GM12878 (cell line): ENCODE measurements around the gene RPL18. TPM values are rescaled to one million over a fixed set of nuclear protein-coding genes. Genes with fewer than 3 reads are reported as not detected.

ENCODE experiments used
- BMI1 ChIP-seq: fragments of 450-650 bp; IDR thresholded peaks from 2 replicates; pipeline ENCODE4 v1.6.1; 2016; ENCODE audit warnings: mild to moderate bottlenecking, moderate library complexity, borderline replicate concordance
- BRCA1 ChIP-seq: IDR thresholded peaks from 2 replicates; pipeline ENCODE4 v1.6.1; 2011; ENCODE audit warnings: low read depth, low read length, improper control_type of control experiment
- CHD1 ChIP-seq: IDR thresholded peaks from 2 replicates; pipeline ENCODE4 v1.6.1; 2012; ENCODE audit warnings: low read depth, low read length, improper control_type of control experiment
- HCFC1 ChIP-seq: fragments of 150-350 bp; IDR thresholded peaks from 2 replicates; pipeline ENCODE4 v1.6.1; 2014; ENCODE audit warnings: low read length
- HDGF ChIP-seq: fragments of 450-650 bp; IDR thresholded peaks from 2 replicates; pipeline ENCODE4 v1.6.1; 2016; ENCODE audit warnings: antibody characterized with exemption
- IRF4 ChIP-seq: IDR thresholded peaks from 2 replicates; pipeline ENCODE4 v1.6.1; 2011; ENCODE audit warnings: low read depth, low read length
- KDM1A ChIP-seq: fragments of 200-600 bp; sonication (generic); IDR thresholded peaks from 2 replicates; pipeline ENCODE4 v1.6.1; 2016; ENCODE audit warnings: borderline replicate concordance
- MYB ChIP-seq: fragments of 150-350 bp; IDR thresholded peaks from 2 replicates; pipeline ENCODE4 v1.6.1; 2014; ENCODE audit warnings: mild to moderate bottlenecking, low read depth, low read length, borderline replicate concordance
- NFXL1 ChIP-seq: fragments of 450-650 bp; IDR thresholded peaks from 2 replicates; pipeline ENCODE4 v1.6.1; 2017; ENCODE audit warnings: antibody characterized with exemption, mild to moderate bottlenecking, borderline replicate concordance
- NR2F1 ChIP-seq: fragments of 450-650 bp; conservative IDR thresholded peaks from 2 replicates; pipeline ENCODE4 v1.6.1; 2017; ENCODE audit warnings: mild to moderate bottlenecking
- PAX5 ChIP-seq: IDR thresholded peaks from 2 replicates; pipeline ENCODE4 v1.6.1; 2011; ENCODE audit warnings: low read depth, low read length, borderline replicate concordance
- PAX8 ChIP-seq: fragments of 450-650 bp; IDR thresholded peaks from 2 replicates; pipeline ENCODE4 v1.6.1; 2017; ENCODE audit warnings: mild to moderate bottlenecking, moderate library complexity
- PKNOX1 ChIP-seq: fragments of 450-650 bp; IDR thresholded peaks from 2 replicates; pipeline ENCODE4 v1.6.1; 2016; ENCODE audit warnings: mild to moderate bottlenecking
- POU2F2 ChIP-seq: IDR thresholded peaks from 3 replicates; pipeline ENCODE4 v1.6.1; 2011; ENCODE audit warnings: low read depth, mild to moderate bottlenecking, low read length, borderline replicate concordance
- RAD51 ChIP-seq: fragments of 450-650 bp; IDR thresholded peaks from 2 replicates; pipeline ENCODE4 v1.6.1; 2016; ENCODE audit warnings: moderate library complexity, mild to moderate bottlenecking, inconsistent platforms
- RFX5 ChIP-seq: IDR thresholded peaks from 2 replicates; pipeline ENCODE4 v1.6.1; 2011; ENCODE audit warnings: low read depth, low read length, improper control_type of control experiment
- SREBF1 ChIP-seq: IDR thresholded peaks from 2 replicates; pipeline ENCODE4 v1.6.1; 2012; ENCODE audit warnings: mild to moderate bottlenecking, low read length
- TBL1XR1 ChIP-seq: IDR thresholded peaks from 2 replicates; pipeline ENCODE4 v1.6.1; 2012; ENCODE audit warnings: low read depth, low read length, improper control_type of control experiment
- TCF12 ChIP-seq: IDR thresholded peaks from 2 replicates; pipeline ENCODE4 v1.6.1; 2011; ENCODE audit warnings: low read depth, mild to moderate bottlenecking, low read length
- WRNIP1 ChIP-seq: IDR thresholded peaks from 2 replicates; pipeline ENCODE4 v1.6.1; 2011; ENCODE audit warnings: low read depth, low read length, improper control_type of control experiment, borderline replicate concordance
- YBX1 ChIP-seq: fragments of 450-650 bp; IDR thresholded peaks from 2 replicates; pipeline ENCODE4 v1.6.1; 2016; ENCODE audit warnings: antibody characterized with exemption
- YY1 ChIP-seq: IDR thresholded peaks from 2 replicates; pipeline ENCODE4 v1.6.1; 2011; ENCODE audit warnings: low read depth, mild to moderate bottlenecking, low read length
- ZNF274 ChIP-seq: IDR thresholded peaks from one replicate; pipeline ENCODE4 v1.8.0; 2011; ENCODE audit not compliant: insufficient read length, insufficient read depth
- polyA plus RNA-seq, 11 experiments: library from polyadenylated mRNA; depleted of rRNA in 4 of 11; unstranded in 6 of 11; stranded (reverse) in 5 of 11; fragments of >200 nt; fragmentation: Nextera tagmentation in 4 of 11; fragmentation: Illumina TruSeq in 1 of 11; extraction: Ambion mirVana in 4 of 11; extraction: Trizol in 1 of 11; gene quantifications; 1 replicate in 1 of 11; 2 replicates in 10 of 11; pipeline versions ENCODE4 v1.2.1 to v1.2.3, GENCODE V29; 2011 to 2016; ENCODE audit warnings: inconsistent platforms in 2 of 11, missing spikeins in 2 of 11, low read depth in 1 of 11
- total RNA-seq, 4 experiments: library from RNA; depleted of rRNA in 3 of 4; stranded (reverse); fragments of >200 nt in 3 of 4; fragmentation: Illumina TruSeq in 1 of 4; extraction: Trizol in 1 of 4; gene quantifications; 2 replicates each; pipeline versions ENCODE4 v1.2.1 to v1.2.3, GENCODE V29; 2013 to 2021
- TF ChIP-seq, protein P1 (sequence below): IDR thresholded peaks from 2 replicates; pipeline ENCODE4 v1.6.1; 2012; ENCODE audit warnings: low read length, inconsistent platforms
- TF ChIP-seq, protein P2 (sequence below), 3 experiments: IDR thresholded peaks in 2 of 3; conservative IDR thresholded peaks in 1 of 3; 2 replicates each; pipeline ENCODE4 v1.5.1; 2011; ENCODE audit warnings: low read depth in 3 of 3, low read length in 3 of 3, mild to moderate bottlenecking in 3 of 3, control low read depth in 2 of 3, moderate library complexity in 2 of 3, inconsistent platforms in 1 of 3, mixed read lengths in 1 of 3; ENCODE audit not compliant: control insufficient read depth in 2 of 3, insufficient read depth in 1 of 3; ENCODE audit errors: extremely low read depth in 1 of 3
- TF ChIP-seq, protein P3 (sequence below): fragments of 150-350 bp; IDR thresholded peaks from 2 replicates; pipeline ENCODE4 v1.6.1; 2014; ENCODE audit warnings: mild to moderate bottlenecking, low read depth, low read length
- TF ChIP-seq, protein P4 (sequence below): IDR thresholded peaks from 2 replicates; pipeline ENCODE4 v1.6.1; 2011; ENCODE audit warnings: borderline replicate concordance, low read depth, mild to moderate bottlenecking, moderate library complexity, mixed read lengths, low read length; ENCODE audit not compliant: insufficient read depth; ENCODE audit errors: extremely low read length

RPL18 gene
- total and polyA plus RNA-seq, 10 of the 15 experiments (the other 5 are each of a cell fraction or from before 2014, with no cell fraction given) = 393 to 4,267 (median 2,019) TPM

GRCh38 chr19:48608798-48609263 lies 10.1 kb downstream of the RPL18 start (continued):
- no peak for TF ChIP-seq YBX1
- TF ChIP-seq RFX5 = no peak
- no peak for TF ChIP-seq WRNIP1
- TF ChIP-seq, protein P1, sequence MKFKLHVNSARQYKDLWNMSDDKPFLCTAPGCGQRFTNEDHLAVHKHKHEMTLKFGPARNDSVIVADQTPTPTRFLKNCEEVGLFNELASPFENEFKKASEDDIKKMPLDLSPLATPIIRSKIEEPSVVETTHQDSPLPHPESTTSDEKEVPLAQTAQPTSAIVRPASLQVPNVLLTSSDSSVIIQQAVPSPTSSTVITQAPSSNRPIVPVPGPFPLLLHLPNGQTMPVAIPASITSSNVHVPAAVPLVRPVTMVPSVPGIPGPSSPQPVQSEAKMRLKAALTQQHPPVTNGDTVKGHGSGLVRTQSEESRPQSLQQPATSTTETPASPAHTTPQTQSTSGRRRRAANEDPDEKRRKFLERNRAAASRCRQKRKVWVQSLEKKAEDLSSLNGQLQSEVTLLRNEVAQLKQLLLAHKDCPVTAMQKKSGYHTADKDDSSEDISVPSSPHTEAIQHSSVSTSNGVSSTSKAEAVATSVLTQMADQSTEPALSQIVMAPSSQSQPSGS = no peak
- TF ChIP-seq, protein P2, sequence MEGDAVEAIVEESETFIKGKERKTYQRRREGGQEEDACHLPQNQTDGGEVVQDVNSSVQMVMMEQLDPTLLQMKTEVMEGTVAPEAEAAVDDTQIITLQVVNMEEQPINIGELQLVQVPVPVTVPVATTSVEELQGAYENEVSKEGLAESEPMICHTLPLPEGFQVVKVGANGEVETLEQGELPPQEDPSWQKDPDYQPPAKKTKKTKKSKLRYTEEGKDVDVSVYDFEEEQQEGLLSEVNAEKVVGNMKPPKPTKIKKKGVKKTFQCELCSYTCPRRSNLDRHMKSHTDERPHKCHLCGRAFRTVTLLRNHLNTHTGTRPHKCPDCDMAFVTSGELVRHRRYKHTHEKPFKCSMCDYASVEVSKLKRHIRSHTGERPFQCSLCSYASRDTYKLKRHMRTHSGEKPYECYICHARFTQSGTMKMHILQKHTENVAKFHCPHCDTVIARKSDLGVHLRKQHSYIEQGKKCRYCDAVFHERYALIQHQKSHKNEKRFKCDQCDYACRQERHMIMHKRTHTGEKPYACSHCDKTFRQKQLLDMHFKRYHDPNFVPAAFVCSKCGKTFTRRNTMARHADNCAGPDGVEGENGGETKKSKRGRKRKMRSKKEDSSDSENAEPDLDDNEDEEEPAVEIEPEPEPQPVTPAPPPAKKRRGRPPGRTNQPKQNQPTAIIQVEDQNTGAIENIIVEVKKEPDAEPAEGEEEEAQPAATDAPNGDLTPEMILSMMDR (IDR thresholded peaks at IDR 0.05 in 2 of 3, conservative IDR thresholded peaks at IDR 0.05 in 1 of 3; ENCODE audit: control insufficient read depth in 2 of 3, extremely low read depth in 1 of 3, insufficient read depth in 1 of 3, low read depth in 3 of 3, low read length in 3 of 3) = peak; percentile 74 to 84 (median 82); a peak in 5 of 6 replicates
- TF ChIP-seq PAX5 = no peak
- TF ChIP-seq KDM1A = no peak
- TF ChIP-seq RAD51 = no peak
- TF ChIP-seq PAX8 = no peak
- TF ChIP-seq NFXL1 = no peak
- TF ChIP-seq, protein P3, sequence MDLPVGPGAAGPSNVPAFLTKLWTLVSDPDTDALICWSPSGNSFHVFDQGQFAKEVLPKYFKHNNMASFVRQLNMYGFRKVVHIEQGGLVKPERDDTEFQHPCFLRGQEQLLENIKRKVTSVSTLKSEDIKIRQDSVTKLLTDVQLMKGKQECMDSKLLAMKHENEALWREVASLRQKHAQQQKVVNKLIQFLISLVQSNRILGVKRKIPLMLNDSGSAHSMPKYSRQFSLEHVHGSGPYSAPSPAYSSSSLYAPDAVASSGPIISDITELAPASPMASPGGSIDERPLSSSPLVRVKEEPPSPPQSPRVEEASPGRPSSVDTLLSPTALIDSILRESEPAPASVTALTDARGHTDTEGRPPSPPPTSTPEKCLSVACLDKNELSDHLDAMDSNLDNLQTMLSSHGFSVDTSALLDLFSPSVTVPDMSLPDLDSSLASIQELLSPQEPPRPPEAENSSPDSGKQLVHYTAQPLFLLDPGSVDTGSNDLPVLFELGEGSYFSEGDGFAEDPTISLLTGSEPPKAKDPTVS = no peak
- peak; percentile 42 for TF ChIP-seq YY1
- TF ChIP-seq IRF4 = 0 out of 2 replicates have a peak, but pooled peaks have one; percentile 13
- no peak for TF ChIP-seq POU2F2
- TF ChIP-seq TBL1XR1 = no peak
- TF ChIP-seq SREBF1 = no peak
- no peak for TF ChIP-seq BRCA1
- TF ChIP-seq, protein P4, sequence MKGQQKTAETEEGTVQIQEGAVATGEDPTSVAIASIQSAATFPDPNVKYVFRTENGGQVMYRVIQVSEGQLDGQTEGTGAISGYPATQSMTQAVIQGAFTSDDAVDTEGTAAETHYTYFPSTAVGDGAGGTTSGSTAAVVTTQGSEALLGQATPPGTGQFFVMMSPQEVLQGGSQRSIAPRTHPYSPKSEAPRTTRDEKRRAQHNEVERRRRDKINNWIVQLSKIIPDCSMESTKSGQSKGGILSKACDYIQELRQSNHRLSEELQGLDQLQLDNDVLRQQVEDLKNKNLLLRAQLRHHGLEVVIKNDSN = no peak
- 0 out of 2 replicates have a peak, but pooled peaks have one; percentile 34 for TF ChIP-seq PKNOX1
- TF ChIP-seq CHD1 = no peak
- TF ChIP-seq HDGF = no peak
- no peak for TF ChIP-seq NR2F1
- TF ChIP-seq HCFC1 = no peak
- TF ChIP-seq MYB = no peak
- no peak for TF ChIP-seq BMI1
- no peak for TF ChIP-seq TCF12
- TF ChIP-seq ZNF274 = no peak
